ENCODE measurements around the gene KIAA0753.

KIAA0753 gene

GRCh38 chr17:6640536-6641246 lies at the start of gene KIAA0753, which contains the start of gene TXNDC17:
TSS of gene KIAA0753 (minus strand) at chr17:6640711. CDS start at chr17:6635103, 5,608 bp downstream.
TSS of gene TXNDC17 (plus strand) at chr17:6641060. CDS start at chr17:6641083, 23 bp downstream.
- DNase-seq = peak; percentile 96 to 98

DNA sequence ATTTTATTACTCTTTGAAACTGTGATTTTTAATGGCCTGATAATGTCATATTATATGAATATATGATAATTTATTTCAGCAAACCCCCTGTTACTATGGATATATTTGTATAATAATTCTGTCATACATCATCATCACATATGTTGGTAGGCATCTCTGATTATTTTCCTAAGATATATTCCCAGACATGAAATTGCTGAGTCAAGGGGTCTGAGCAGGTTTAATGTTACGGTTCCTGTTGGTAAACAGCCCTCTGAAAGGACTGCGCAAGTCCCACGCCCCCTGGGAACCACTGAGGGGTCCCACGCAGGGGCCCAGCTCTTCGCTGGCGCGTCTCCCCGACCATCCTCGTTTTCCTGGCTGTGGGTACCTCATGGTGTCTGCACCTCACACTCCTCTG lies 48.4 kb upstream of the KIAA0753 start:
- DNase-seq = no peak

GRCh38 chr17:6686026-6686425 lies 45.5 kb upstream of the KIAA0753 start:
- DNase-seq = no peak

DNA sequence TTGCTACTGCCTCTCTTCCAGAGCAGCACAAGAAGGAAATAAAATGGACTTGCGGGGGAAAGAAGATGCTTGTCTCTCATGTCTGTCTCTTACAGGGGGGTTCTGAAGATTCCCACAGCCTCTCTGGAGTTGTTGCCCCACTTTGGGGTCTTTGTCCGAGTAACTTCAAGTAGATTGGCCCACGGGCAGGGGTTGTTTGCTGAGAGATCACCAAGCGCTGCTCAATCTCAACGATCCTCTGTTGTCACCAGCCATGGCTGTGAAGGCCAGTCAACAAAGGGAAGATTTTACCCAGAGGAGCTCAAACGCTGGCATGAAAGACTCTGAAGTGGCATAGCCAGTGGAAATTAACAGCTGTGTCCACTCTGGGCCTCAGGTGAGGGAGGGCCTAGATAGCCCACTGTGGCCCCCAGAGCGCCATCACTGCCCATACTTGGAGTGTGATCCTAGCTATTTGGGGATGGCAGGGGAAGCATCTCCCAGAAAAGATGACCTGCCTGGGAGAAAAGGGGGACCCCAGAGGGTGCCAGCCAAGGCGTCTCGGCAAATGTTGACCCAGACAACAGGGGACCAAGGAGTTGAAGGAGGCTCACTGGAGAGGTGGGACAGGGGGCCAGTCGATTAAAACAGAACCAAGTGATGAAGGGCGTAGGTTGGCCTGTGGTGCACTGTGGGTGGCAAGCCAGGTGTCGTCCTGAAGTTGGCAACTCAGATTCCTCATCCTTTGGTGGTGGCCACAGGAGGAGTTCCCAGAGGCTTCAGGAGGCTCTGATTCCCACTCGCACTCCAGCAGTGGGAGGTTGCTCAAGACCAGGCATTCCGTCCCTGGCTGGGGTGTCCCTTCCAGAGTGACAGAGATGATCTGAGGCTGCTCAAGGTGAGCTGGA lies 44.6 kb upstream of the KIAA0753 start:
- no peak for DNase-seq

DNA sequence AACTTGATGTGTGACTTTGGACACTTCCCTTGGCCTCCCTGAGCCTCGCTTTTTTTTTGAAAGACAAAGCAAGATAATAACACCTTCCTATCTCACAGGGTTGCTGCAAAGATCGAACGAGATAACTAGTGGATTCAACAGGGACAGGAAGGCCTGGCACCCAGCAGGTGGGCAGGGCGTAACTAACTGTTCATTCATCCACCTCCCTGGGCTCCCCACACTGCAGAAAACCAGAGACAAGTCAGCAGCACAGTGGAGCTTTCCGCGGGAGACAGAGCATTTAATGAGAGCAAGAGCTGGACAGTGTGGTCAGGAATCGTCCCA lies 43.9 kb upstream of the KIAA0753 start:
- DNase-seq = no peak

GRCh38 chr17:6683730-6684459 lies 43.4 kb upstream of the KIAA0753 start:
- no peak for DNase-seq

GRCh38 chr17:6683081-6683684 lies 42.7 kb upstream of the KIAA0753 start:
- DNase-seq = no peak

GRCh38 chr17:6682339-6682738 lies 41.8 kb upstream of the KIAA0753 start:
- DNase-seq = no peak

- DNase-seq = no peak
Observed at GRCh38 chr17:6681671-6682070, 41.2 kb upstream of the KIAA0753 start.

- no peak for DNase-seq
Observed at GRCh38 chr17:6681176-6681575, 40.7 kb upstream of the KIAA0753 start.

DNA sequence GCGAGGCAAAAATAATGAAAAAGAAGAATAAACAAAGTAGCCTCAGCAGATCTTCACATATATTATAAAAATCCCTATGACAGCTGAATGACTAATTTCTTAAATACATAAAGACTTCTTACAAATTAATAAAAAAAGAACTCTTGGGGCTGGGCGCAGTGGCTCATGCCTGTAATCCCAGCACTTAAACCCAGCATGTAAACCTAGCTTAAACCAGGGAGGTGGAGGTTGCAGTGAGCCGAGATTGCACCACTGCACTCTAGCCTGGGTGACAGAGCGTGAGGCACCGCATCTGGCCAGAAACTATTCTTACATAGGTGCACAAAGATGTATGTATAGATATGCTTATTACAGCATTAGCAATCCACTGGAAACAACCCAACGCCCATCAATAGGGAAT lies 38.7 kb upstream of the KIAA0753 start:
- no peak for DNase-seq

- no peak for DNase-seq
Observed at GRCh38 chr17:6677946-6678345, 37.4 kb upstream of the KIAA0753 start.

GRCh38 chr17:6677158-6677831 lies 36.8 kb upstream of the KIAA0753 start:
- DNase-seq = peak; percentile 27 to 32

DNA sequence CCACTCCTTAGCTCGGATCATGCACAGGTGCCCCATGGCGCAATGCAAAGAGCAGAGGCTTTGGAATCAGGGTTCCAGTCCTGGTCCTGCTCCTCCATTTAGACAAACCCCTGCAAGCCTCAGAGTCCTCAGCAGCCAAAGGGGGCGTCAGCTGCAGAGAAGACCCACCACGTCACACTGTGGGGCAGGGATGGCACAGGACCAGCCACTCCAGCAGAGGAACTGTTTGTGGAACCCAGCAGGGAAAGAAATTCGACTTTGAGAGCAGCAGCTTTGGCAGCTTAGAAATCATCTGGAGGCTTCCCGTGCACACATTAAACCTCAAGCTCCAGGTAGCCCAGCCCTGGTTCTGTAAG lies 36.3 kb upstream of the KIAA0753 start:
- DNase-seq = no peak

GRCh38 chr17:6675201-6675825 lies 34.8 kb upstream of the KIAA0753 start:
- DNase-seq = no peak

- no peak for DNase-seq
Observed at GRCh38 chr17:6674586-6674985, 34.1 kb upstream of the KIAA0753 start.

GRCh38 chr17:6671431-6671830 lies 30.9 kb upstream of the KIAA0753 start:
- DNase-seq = no peak

DNA sequence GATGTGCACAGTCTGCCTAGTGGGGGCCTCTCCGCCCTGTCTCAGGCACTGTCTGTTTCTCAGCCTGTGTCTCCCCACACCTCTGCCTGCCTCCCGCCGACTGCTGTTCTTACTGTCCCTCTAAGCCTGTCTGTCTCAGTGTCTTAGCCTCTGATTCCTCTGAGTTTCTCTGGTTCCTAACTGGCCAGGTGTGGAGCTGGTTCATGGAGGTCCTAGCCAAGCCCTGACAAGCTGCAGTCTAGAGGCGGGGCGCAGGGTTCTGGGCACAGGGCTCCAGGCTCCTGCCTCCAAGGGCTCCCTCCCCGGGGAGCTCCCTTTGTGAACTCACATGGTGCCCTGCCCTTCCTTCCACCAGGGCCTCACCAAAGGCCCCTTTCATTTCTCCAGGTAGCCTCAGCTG lies 30.5 kb upstream of the KIAA0753 start:
- DNase-seq = no peak

GRCh38 chr17:6670571-6670970 lies 30.1 kb upstream of the KIAA0753 start:
- no peak for DNase-seq

GRCh38 chr17:6669479-6670212 lies 29.1 kb upstream of the KIAA0753 start:
- no peak for DNase-seq

DNA sequence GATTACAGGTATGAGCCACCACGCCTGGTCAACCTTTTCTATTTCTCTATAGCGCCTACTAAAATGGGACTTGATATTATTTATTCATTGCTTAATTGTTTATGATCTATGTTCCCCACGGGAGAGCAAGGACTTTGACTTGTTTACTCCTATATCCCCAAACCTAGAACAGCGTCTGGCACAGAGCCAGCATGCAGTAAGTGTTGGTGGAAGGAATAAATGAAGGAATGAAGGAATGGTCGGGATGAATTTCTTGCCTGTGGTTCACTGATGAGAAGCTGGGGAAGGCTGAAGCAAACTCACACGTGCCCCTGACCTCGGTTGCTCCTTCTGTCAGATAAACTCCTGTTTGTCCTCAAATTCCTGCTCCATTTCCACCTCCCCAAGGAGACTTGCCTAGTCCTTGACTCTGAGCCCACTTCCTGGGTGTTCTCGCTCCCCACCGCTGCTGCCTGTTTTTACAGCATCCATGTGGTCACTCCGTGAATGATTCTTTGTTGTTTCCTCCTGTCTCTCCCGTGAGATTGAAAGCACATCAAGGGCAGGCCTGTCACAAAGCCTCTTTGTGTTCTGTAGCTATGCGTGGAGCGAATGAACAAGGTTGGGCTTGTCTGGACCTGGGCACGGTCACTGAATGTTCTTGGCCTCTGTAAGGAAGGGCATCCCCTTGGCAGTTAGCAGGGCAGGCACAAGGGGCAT lies 28.4 kb upstream of the KIAA0753 start:
- no peak for DNase-seq
